Lower lobe of right lung (tissue), 2 donors: ENCODE results near the gene QPRT. TPM values are rescaled to one million over a fixed set of nuclear protein-coding genes. Genes with fewer than 3 reads are reported as not detected.
"Not testable (repeated sequence)": the region's sequence is repeated elsewhere in the genome, so short reads cannot be mapped to it uniquely, and the experiment has no call there.

Experiments
- ATAC-seq, 2 donors: fragments of 200-7000 bp; cut with Tn5 transposase; one replicate each; pipeline ENCODE4 v1.9.1; 2020 to 2022; ENCODE audit warnings: mild to moderate bottlenecking in 2 of 2, moderate library complexity in 2 of 2
- DNase-seq: peaks from one replicate; pipeline ENCODE4 v3.0.0-alpha.2; 2020
- H3K27ac ChIP-seq: fragments of 200-600 bp; one replicate; pipeline ENCODE4 v1.8.0; 2022
- H3K27me3 ChIP-seq: fragments of 200-600 bp; one replicate; pipeline ENCODE4 v1.8.0; 2022; ENCODE audit warnings: low read depth
- H3K36me3 ChIP-seq: fragments of 200-600 bp; one replicate; pipeline ENCODE4 v1.8.0; 2022; ENCODE audit warnings: mild to moderate bottlenecking
- H3K4me1 ChIP-seq: fragments of 200-600 bp; one replicate; pipeline ENCODE4 v1.8.0; 2022
- H3K4me3 ChIP-seq: fragments of 200-600 bp; one replicate; pipeline ENCODE4 v1.8.0; 2022; ENCODE audit warnings: mild to moderate bottlenecking
- H3K9me3 ChIP-seq: fragments of 200-600 bp; one replicate; pipeline ENCODE4 v1.8.0; 2022
- CTCF ChIP-seq: fragments of 200-600 bp; IDR thresholded peaks from one replicate; pipeline ENCODE4 v1.8.0; 2022; ENCODE audit warnings: antibody characterized with exemption, mild to moderate bottlenecking
- intact Hi-C: fragments of 100-400 bp; cut with DNase I; formaldehyde crosslinking; loops from one replicate; pipeline ENCODE4 v1.11.0; 2022
- total RNA-seq: library from RNA; stranded (reverse); fragmentation: NEBNext Ultra II Directional; extraction: Animal tissue kit (Norgen Biotek cat#: 25700); gene quantifications from one replicate; pipeline ENCODE4 v1.2.1, GENCODE V29; 2021
- donor health status: DM: no; HTN: yes; CAD: no; lungs with severe emphysema.

The QPRT gene
- total RNA-seq, 1 donor from 2014 or later, result 11.0 TPM

- peaks cover 5% of the 10 kb centered on the region for H3K4me1 ChIP-seq
- no peaks in the 10 kb centered on the region for H3K9me3 ChIP-seq
- no peaks in the 10 kb centered on the region for H3K27me3 ChIP-seq
- no peak for TF ChIP-seq CTCF
- H3K36me3 ChIP-seq, result no peaks in the 10 kb centered on the region
- H3K4me3 ChIP-seq, result no peak overlapping the region
- ATAC-seq, result no peak
- intact Hi-C loops, result no loop called here
- no peak for DNase-seq
- H3K27ac ChIP-seq, result no peak overlapping the region
Measured at GRCh38 chr16:29650771-29651170, 28.2 kb upstream of the QPRT start.

GRCh38 chr16:29651774-29652349 is 27.1 kb upstream of the QPRT start:
- no peak for TF ChIP-seq CTCF
- DNase-seq, result no peak
- Histone ChIP-seq H3K4me3 (no peak overlapping the region), H3K36me3 (no peaks in the 10 kb centered on the region), H3K27me3 (no peaks in the 10 kb centered on the region), H3K9me3 (no peaks in the 10 kb centered on the region), H3K4me1 (peaks cover 5% of the 10 kb centered on the region), H3K27ac (no peak overlapping the region)
- intact Hi-C loops, result no loop called here
- no peak for ATAC-seq

GRCh38 chr16:29653471-29653870 is 25.5 kb upstream of the QPRT start:
- DNase-seq, result no peak
- no peak for ATAC-seq
- no peak overlapping the region for H3K4me3 ChIP-seq
- H3K9me3 ChIP-seq, result no peaks in the 10 kb centered on the region
- no peaks in the 10 kb centered on the region for H3K36me3 ChIP-seq
- no peak for TF ChIP-seq CTCF
- peaks cover 5% of the 10 kb centered on the region for H3K4me1 ChIP-seq
- H3K27me3 ChIP-seq, result no peaks in the 10 kb centered on the region
- H3K27ac ChIP-seq, result no peak overlapping the region
- intact Hi-C loops, result no loop called here

- H3K4me3 ChIP-seq, H3K27me3 ChIP-seq, H3K4me1 ChIP-seq, DNase-seq, H3K27ac ChIP-seq, H3K9me3 ChIP-seq, H3K36me3 ChIP-seq, intact Hi-C loops, ATAC-seq: not testable (repeated sequence)
Measured at GRCh38 chr16:29653890-29654289, 25.1 kb upstream of the QPRT start.

GRCh38 chr16:29656688-29657523 is 22.1 kb upstream of the QPRT start:
- Histone ChIP-seq H3K4me3 (no peak overlapping the region), H3K9me3 (no peaks in the 10 kb centered on the region), H3K36me3 (no peaks in the 10 kb centered on the region), H3K27me3 (no peaks in the 10 kb centered on the region), H3K27ac (no peak overlapping the region), H3K4me1 (no peaks in the 10 kb centered on the region)
- TF ChIP-seq CTCF, result no peak
- intact Hi-C loops, result no loop called here
- DNase-seq (no peak), ATAC-seq (no peak)

GRCh38 chr16:29658705-29659104 is 20.3 kb upstream of the QPRT start:
- H3K4me1 ChIP-seq, result no peaks in the 10 kb centered on the region
- TF ChIP-seq CTCF, result no peak
- no peak overlapping the region for H3K4me3 ChIP-seq
- no peaks in the 10 kb centered on the region for H3K36me3 ChIP-seq
- H3K27ac ChIP-seq, result no peak overlapping the region
- H3K27me3 ChIP-seq, result no peaks in the 10 kb centered on the region
- intact Hi-C loops, result no loop called here
- no peaks in the 10 kb centered on the region for H3K9me3 ChIP-seq
- ATAC-seq (no peak), DNase-seq (no peak)
